ENCODE results near the gene DNAH17. TPM values are rescaled to one million over a fixed set of nuclear protein-coding genes. Genes with fewer than 3 reads are reported as not detected.
A peak's percentile ranks its signal among the peaks of the same experiment; 100 is the strongest.

Gene DNAH17
- total and polyA plus RNA-seq, 2 of the 13 experiments (the other 11 are each of a cell fraction or from before 2014, with no cell fraction given): 0.86 to 1.6 TPM

DNA sequence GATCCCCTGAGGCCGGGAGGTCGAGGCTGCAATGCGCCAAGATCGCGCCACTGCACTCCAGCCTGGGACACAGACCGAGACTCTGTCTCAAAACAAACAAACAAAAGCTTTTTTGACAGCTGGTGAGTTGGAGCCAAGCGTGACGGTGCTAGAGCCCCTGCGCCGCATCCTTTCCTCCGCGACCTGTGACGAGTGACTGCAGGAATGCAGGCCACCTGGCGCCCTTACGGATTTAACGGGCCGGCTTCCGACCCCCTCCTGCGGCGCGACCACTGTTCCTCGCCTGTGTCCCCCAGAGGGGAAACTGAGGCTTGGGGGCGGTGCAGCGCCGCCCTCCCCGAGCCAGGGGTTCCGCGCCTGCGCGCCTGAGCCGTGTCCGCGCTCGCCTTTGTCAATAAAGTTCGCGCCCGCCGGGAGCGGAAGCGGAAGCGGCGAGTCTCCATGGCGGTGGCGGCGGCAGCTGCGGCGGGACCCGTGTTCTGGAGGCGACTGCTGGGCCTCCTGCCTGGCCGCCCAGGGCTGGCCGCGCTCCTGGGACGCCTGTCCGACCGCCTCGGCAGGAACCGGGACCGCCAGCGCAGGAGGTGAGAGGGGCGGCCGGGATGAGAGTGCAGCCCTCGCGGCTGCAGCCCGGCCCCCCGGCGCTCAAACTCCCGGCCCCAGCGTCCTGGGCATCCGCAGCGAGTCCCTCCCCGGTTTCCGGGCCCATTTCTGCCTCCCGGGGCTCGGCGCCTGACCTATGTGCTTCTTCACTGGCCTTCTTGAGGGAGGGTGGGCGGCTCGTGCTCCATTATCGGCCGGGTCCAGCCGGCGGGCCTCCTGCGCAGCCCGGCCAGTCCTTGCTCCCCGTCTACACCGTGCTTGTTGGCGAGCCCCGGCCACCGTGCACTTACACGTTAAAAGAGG is 198.7 kb downstream of the DNAH17 start, which contains the start of gene PGS1 (continued):
- TF ChIP-seq, protein P1, sequence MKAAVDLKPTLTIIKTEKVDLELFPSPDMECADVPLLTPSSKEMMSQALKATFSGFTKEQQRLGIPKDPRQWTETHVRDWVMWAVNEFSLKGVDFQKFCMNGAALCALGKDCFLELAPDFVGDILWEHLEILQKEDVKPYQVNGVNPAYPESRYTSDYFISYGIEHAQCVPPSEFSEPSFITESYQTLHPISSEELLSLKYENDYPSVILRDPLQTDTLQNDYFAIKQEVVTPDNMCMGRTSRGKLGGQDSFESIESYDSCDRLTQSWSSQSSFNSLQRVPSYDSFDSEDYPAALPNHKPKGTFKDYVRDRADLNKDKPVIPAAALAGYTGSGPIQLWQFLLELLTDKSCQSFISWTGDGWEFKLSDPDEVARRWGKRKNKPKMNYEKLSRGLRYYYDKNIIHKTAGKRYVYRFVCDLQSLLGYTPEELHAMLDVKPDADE (CRISPR knock-in tag; IDR thresholded peaks at IDR 0.05): no peak
- TF ChIP-seq STAT5B (CRISPR knock-in tag; IDR thresholded peaks at IDR 0.05) (peak; percentile 76; the same call in 1 of the 2 replicates), ZNF432 (CRISPR knock-in tag; IDR thresholded peaks at IDR 0.05; ENCODE audit: borderline replicate concordance) (no peak), MAZ (IDR thresholded peaks at IDR 0.05; ENCODE audit: borderline replicate concordance, low read depth, low read length) (peak; percentile 88), MAZ (CRISPR knock-in tag; IDR thresholded peaks at IDR 0.05; ENCODE audit: low read depth) (peak; percentile 93), ZNF441 (CRISPR knock-in tag; IDR thresholded peaks at IDR 0.05; ENCODE audit: borderline replicate concordance) (peak; percentile 6; the same call in 1 of the 2 replicates), ZNF672 (CRISPR knock-in tag; IDR thresholded peaks at IDR 0.05) (peak; percentile 81; the same call in 1 of the 2 replicates), RFX3 (CRISPR knock-in tag; IDR thresholded peaks at IDR 0.05) (no peak)
- TF ChIP-seq, protein P2, sequence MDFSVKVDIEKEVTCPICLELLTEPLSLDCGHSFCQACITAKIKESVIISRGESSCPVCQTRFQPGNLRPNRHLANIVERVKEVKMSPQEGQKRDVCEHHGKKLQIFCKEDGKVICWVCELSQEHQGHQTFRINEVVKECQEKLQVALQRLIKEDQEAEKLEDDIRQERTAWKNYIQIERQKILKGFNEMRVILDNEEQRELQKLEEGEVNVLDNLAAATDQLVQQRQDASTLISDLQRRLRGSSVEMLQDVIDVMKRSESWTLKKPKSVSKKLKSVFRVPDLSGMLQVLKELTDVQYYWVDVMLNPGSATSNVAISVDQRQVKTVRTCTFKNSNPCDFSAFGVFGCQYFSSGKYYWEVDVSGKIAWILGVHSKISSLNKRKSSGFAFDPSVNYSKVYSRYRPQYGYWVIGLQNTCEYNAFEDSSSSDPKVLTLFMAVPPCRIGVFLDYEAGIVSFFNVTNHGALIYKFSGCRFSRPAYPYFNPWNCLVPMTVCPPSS (IDR thresholded peaks at IDR 0.05): no peak
- TF ChIP-seq, protein P3, sequence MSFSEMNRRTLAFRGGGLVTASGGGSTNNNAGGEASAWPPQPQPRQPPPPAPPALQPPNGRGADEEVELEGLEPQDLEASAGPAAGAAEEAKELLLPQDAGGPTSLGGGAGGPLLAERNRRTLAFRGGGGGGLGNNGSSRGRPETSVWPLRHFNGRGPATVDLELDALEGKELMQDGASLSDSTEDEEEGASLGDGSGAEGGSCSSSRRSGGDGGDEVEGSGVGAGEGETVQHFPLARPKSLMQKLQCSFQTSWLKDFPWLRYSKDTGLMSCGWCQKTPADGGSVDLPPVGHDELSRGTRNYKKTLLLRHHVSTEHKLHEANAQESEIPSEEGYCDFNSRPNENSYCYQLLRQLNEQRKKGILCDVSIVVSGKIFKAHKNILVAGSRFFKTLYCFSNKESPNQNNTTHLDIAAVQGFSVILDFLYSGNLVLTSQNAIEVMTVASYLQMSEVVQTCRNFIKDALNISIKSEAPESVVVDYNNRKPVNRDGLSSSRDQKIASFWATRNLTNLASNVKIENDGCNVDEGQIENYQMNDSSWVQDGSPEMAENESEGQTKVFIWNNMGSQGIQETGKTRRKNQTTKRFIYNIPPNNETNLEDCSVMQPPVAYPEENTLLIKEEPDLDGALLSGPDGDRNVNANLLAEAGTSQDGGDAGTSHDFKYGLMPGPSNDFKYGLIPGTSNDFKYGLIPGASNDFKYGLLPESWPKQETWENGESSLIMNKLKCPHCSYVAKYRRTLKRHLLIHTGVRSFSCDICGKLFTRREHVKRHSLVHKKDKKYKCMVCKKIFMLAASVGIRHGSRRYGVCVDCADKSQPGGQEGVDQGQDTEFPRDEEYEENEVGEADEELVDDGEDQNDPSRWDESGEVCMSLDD (CRISPR knock-in tag; IDR thresholded peaks at IDR 0.05; ENCODE audit: borderline replicate concordance): peak; percentile 17; the same call in 1 of the 2 replicates
- TF ChIP-seq, protein P4, sequence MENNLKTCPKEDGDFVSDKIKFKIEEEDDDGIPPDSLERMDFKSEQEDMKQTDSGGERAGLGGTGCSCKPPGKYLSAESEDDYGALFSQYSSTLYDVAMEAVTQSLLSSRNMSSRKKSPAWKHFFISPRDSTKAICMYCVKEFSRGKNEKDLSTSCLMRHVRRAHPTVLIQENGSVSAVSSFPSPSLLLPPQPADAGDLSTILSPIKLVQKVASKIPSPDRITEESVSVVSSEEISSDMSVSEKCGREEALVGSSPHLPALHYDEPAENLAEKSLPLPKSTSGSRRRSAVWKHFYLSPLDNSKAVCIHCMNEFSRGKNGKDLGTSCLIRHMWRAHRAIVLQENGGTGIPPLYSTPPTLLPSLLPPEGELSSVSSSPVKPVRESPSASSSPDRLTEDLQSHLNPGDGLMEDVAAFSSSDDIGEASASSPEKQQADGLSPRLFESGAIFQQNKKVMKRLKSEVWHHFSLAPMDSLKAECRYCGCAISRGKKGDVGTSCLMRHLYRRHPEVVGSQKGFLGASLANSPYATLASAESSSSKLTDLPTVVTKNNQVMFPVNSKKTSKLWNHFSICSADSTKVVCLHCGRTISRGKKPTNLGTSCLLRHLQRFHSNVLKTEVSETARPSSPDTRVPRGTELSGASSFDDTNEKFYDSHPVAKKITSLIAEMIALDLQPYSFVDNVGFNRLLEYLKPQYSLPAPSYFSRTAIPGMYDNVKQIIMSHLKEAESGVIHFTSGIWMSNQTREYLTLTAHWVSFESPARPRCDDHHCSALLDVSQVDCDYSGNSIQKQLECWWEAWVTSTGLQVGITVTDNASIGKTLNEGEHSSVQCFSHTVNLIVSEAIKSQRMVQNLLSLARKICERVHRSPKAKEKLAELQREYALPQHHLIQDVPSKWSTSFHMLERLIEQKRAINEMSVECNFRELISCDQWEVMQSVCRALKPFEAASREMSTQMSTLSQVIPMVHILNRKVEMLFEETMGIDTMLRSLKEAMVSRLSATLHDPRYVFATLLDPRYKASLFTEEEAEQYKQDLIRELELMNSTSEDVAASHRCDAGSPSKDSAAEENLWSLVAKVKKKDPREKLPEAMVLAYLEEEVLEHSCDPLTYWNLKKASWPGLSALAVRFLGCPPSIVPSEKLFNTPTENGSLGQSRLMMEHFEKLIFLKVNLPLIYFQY (CRISPR knock-in tag; IDR thresholded peaks at IDR 0.05; ENCODE audit: borderline replicate concordance): peak; percentile 75
- TF ChIP-seq, protein P5, sequence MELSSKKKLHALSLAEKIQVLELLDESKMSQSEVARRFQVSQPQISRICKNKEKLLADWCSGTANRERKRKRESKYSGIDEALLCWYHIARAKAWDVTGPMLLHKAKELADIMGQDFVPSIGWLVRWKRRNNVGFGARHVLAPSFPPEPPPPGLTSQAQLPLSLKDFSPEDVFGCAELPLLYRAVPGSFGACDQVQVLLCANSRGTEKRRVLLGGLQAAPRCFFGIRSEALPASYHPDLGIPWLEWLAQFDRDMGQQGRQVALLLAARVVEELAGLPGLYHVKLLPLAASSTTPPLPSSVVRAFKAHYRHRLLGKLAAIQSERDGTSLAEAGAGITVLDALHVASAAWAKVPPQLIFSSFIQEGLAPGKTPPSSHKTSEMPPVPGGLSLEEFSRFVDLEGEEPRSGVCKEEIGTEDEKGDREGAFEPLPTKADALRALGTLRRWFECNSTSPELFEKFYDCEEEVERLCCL (CRISPR knock-in tag; IDR thresholded peaks at IDR 0.05; ENCODE audit: borderline replicate concordance): no peak

Data from HepG2 (cell line).